WERI-Rb-1 (cell line): ENCODE measurements around the gene SPECC1.

Experiments
- DNase-seq: peaks from one replicate; pipeline ENCODE4 v3.0.0-alpha.2; 2020
- H3K27ac ChIP-seq: fragments of 250-450 bp; sonication (Bioruptor Pico); 2 replicates; pipeline ENCODE4 v1.5.1; 2020; ENCODE audit warnings: mild to moderate bottlenecking, moderate library complexity
- H3K27me3 ChIP-seq: fragments of 250-450 bp; sonication (Bioruptor Pico); 2 replicates; pipeline ENCODE4 v1.5.1; 2021; ENCODE audit warnings: mild to moderate bottlenecking, low read depth, moderate library complexity; ENCODE audit not compliant: insufficient read depth, severe bottlenecking
- H3K36me3 ChIP-seq: fragments of 250-450 bp; sonication (Bioruptor Pico); 2 replicates; pipeline ENCODE4 v1.5.1; 2020; ENCODE audit warnings: mild to moderate bottlenecking, moderate library complexity
- H3K4me3 ChIP-seq: 2 replicates; pipeline ENCODE4 v1.5.1; 2011; ENCODE audit warnings: low read depth, mild to moderate bottlenecking, control low read depth, low read length
- H3K9me3 ChIP-seq: fragments of 250-450 bp; sonication (Bioruptor Pico); 2 replicates; pipeline ENCODE4 v1.5.1; 2021; ENCODE audit warnings: mild to moderate bottlenecking, moderate library complexity; ENCODE audit not compliant: severe bottlenecking
- TF ChIP-seq, protein P1 (sequence below): IDR thresholded peaks from 2 replicates; pipeline ENCODE4 v1.5.1; 2011; ENCODE audit warnings: low read depth, mild to moderate bottlenecking, control low read depth, inconsistent platforms, low read length

Gene SPECC1

DNA sequence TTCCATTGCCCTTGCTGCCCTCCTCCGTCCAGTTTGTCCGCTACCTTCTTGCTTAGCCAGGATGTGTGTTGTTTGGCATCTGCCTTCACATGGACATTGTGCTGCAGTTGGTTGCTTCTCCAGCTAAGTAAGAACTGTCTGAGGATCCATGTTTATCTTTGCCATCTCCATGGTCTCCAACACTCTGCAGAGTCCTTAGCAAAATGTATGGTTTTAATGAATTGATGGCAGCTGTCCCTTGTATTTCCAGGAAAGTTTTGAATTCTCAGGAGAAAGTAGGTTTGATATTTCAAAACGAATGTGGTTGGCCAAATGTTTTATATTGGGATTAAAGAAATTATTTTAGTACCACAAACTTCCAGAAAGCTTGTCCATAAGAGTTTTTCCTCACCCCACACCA lies 160.9 kb downstream of the SPECC1 start:
- no peak for DNase-seq
- H3K9me3 ChIP-seq = no peaks in the 10 kb centered on the region
- no peak overlapping the region for H3K4me3 ChIP-seq
- no peaks in the 10 kb centered on the region for H3K27me3 ChIP-seq
- no peak overlapping the region for H3K27ac ChIP-seq
- TF ChIP-seq, protein P1, sequence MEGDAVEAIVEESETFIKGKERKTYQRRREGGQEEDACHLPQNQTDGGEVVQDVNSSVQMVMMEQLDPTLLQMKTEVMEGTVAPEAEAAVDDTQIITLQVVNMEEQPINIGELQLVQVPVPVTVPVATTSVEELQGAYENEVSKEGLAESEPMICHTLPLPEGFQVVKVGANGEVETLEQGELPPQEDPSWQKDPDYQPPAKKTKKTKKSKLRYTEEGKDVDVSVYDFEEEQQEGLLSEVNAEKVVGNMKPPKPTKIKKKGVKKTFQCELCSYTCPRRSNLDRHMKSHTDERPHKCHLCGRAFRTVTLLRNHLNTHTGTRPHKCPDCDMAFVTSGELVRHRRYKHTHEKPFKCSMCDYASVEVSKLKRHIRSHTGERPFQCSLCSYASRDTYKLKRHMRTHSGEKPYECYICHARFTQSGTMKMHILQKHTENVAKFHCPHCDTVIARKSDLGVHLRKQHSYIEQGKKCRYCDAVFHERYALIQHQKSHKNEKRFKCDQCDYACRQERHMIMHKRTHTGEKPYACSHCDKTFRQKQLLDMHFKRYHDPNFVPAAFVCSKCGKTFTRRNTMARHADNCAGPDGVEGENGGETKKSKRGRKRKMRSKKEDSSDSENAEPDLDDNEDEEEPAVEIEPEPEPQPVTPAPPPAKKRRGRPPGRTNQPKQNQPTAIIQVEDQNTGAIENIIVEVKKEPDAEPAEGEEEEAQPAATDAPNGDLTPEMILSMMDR = no peak
- no peaks in the 10 kb centered on the region for H3K36me3 ChIP-seq

GRCh38 chr17:20171741-20172365 lies 162.7 kb downstream of the SPECC1 start:
- no peak for DNase-seq
- Histone ChIP-seq H3K9me3 (no peaks in the 10 kb centered on the region), H3K36me3 (no peaks in the 10 kb centered on the region), H3K27me3 (no peaks in the 10 kb centered on the region), H3K27ac (no peak overlapping the region), H3K4me3 (no peak overlapping the region)
- TF ChIP-seq, protein P1 = no peak

DNA sequence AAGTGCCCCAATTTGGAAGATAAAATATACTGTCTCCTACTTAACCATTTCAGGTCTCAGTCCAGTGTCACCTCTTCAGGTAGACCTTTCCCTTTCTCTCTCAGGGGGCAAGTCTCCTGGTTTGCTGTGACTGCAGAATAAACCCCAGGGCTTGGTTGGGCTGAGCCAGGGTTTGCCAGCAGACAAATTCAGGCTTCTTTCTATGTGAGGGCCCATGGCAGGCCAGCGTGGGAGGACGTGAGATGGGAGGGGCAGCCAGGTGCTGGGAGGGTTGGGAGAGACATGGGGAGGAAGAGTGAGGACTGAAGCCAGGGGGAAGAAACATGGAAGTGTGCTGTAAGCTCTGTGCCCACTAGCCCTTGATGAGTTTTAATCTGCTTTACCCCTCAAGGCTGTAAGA lies 163.2 kb downstream of the SPECC1 start:
- TF ChIP-seq, protein P1 = no peak
- H3K27me3 ChIP-seq = no peaks in the 10 kb centered on the region
- H3K9me3 ChIP-seq = no peaks in the 10 kb centered on the region
- H3K4me3 ChIP-seq = no peak overlapping the region
- no peak overlapping the region for H3K27ac ChIP-seq
- no peak for DNase-seq
- H3K36me3 ChIP-seq = no peaks in the 10 kb centered on the region

DNA sequence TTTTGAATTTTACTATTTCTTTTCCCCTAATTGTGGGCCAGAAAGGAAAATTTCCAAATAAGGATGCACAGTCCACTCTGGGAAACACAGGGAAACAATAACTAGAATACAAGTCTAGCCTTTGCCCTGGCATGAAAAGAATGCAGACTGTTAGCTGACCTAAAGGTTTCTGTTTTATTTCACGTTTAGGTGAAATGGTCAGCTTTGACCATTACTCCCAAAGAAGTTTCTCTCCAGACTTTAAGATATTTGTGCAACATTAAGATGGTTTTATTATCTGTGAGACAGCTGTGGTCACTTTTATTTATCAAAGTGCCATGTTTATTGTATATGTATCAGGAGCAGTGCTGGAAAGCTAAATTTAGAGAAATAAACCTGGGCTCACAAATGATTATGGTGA lies 163.9 kb downstream of the SPECC1 start:
- no peaks in the 10 kb centered on the region for H3K9me3 ChIP-seq
- TF ChIP-seq, protein P1 = no peak
- H3K36me3 ChIP-seq = no peaks in the 10 kb centered on the region
- H3K27me3 ChIP-seq = no peaks in the 10 kb centered on the region
- H3K27ac ChIP-seq = no peak overlapping the region
- no peak for DNase-seq
- H3K4me3 ChIP-seq = no peak overlapping the region

- Histone ChIP-seq H3K27ac (no peak overlapping the region), H3K27me3 (no peaks in the 10 kb centered on the region), H3K9me3 (no peaks in the 10 kb centered on the region), H3K36me3 (no peaks in the 10 kb centered on the region), H3K4me3 (no peak overlapping the region)
- TF ChIP-seq, protein P1 = no peak
- DNase-seq = no peak
These were observed 165.6 kb downstream of the SPECC1 start for GRCh38 chr17:20174588-20175265.
